ENCODE measurements around the gene GRB2. TPM values are rescaled to one million over a fixed set of nuclear protein-coding genes. Genes with fewer than 3 reads are reported as not detected.

Gene GRB2
- total RNA-seq, 4 donors from 2014 or later, result 64.8 to 120 (median 98.3) TPM

- Histone ChIP-seq H3K9me3 (no peaks in the 10 kb centered on the region), H3K36me3 (peaks cover 0 to 18% (median 0%) of the 10 kb centered on the region in 3 donors), H3K4me3 (peak overlapping the region; percentile 84 to 98 (median 94)), H3K27ac (peak overlapping the region; percentile 88 to 99 (median 96)), H3K27me3 (no peaks in the 10 kb centered on the region), H3K4me1 (peaks cover 0 to 27% (median 9%) of the 10 kb centered on the region in 4 donors)
- peak; percentile 66 to 81 (median 78) for DNase-seq
- TF ChIP-seq POLR2A (IDR thresholded peaks at IDR 0.05), result no peak
- TF ChIP-seq, protein P1, sequence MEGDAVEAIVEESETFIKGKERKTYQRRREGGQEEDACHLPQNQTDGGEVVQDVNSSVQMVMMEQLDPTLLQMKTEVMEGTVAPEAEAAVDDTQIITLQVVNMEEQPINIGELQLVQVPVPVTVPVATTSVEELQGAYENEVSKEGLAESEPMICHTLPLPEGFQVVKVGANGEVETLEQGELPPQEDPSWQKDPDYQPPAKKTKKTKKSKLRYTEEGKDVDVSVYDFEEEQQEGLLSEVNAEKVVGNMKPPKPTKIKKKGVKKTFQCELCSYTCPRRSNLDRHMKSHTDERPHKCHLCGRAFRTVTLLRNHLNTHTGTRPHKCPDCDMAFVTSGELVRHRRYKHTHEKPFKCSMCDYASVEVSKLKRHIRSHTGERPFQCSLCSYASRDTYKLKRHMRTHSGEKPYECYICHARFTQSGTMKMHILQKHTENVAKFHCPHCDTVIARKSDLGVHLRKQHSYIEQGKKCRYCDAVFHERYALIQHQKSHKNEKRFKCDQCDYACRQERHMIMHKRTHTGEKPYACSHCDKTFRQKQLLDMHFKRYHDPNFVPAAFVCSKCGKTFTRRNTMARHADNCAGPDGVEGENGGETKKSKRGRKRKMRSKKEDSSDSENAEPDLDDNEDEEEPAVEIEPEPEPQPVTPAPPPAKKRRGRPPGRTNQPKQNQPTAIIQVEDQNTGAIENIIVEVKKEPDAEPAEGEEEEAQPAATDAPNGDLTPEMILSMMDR (IDR thresholded peaks at IDR 0.05), result peak in 4 of 6 experiments; percentile 3 to 37 (median 22)
These were observed 135.1 kb downstream of the GRB2 start for GRCh38 chr17:75270218-75270965.

GRCh38 chr17:75269844-75270217 lies 135.6 kb downstream of the GRB2 start:
- Histone ChIP-seq H3K9me3 (no peaks in the 10 kb centered on the region), H3K4me1 (peaks cover 0 to 27% (median 9%) of the 10 kb centered on the region in 4 donors), H3K27me3 (no peaks in the 10 kb centered on the region), H3K27ac (peak overlapping the region; percentile 88 to 99 (median 96)), H3K36me3 (peaks cover 0 to 22% (median 0%) of the 10 kb centered on the region in 3 donors), H3K4me3 (peak overlapping the region; percentile 84 to 98 (median 94))
- TF ChIP-seq POLR2A (IDR thresholded peaks at IDR 0.05), result no peak
- TF ChIP-seq, protein P1 (IDR thresholded peaks at IDR 0.05), result no peak
- DNase-seq, result no peak

Small RNA genes within 50 kb of the gene (small RNA-seq; reads per million reads assigned to genes)
- gene MIR3678 (0 reads per million in 2 donors), gene RF00019 (0 reads per million in 2 donors), gene RNU6-938P (0 reads per million in 2 donors)

Other genes starting within 250 kb of the GRB2 start
- 10 to 100 TPM; 22.5 to 52.8 (median 37.4) TPM for gene SUMO2, start 222.7 kb downstream of the GRB2 start, total RNA-seq
- gene NUP85, start 200.0 kb downstream of the GRB2 start, total RNA-seq, result 10 to 100 TPM; 34.0 to 52.8 (median 36.7) TPM
- 100 to 1,000 TPM in 1 of 4 donors, 10 to 100 TPM in 3; 34.0 to 153 (median 77.0) TPM for gene GGA3, start 144.1 kb downstream of the GRB2 start, total RNA-seq
- 10 to 100 TPM; 23.9 to 53.6 (median 45.3) TPM for gene MRPS7, start 143.8 kb downstream of the GRB2 start, total RNA-seq
- gene MIF4GD, start 134.4 kb downstream of the GRB2 start, total RNA-seq, result 10 to 100 TPM; 14.5 to 35.5 (median 18.9) TPM
- gene SLC25A19, start 116.2 kb downstream of the GRB2 start, total RNA-seq, result 10 to 100 TPM in 3 of 4 donors, 1 to 10 TPM in 1; 8.2 to 24.8 (median 17.0) TPM
- 100 to 1,000 TPM; 114 to 340 (median 178) TPM for gene TMEM94, start 51.0 kb upstream of the GRB2 start, total RNA-seq
- 10 to 100 TPM; 12.4 to 24.0 (median 17.3) TPM for gene CASKIN2, start 109.9 kb upstream of the GRB2 start, total RNA-seq
- 10 to 100 TPM; 47.9 to 89.5 (median 80.0) TPM for gene TSEN54, start 110.8 kb upstream of the GRB2 start, total RNA-seq
- 100 to 1,000 TPM; 221 to 563 (median 300) TPM for gene LLGL2, start 120.0 kb upstream of the GRB2 start, total RNA-seq
- gene MYO15B, start 182.1 kb upstream of the GRB2 start, total RNA-seq, result 1,000 to 10,000 TPM in 3 of 4 donors, 100 to 1,000 TPM in 1; 552 to 2,671 (median 1,951) TPM
- 100 to 1,000 TPM in 1 of 4 donors, 10 to 100 TPM in 2, not detected in 1; 68.8 to 161 (median 97.1) TPM for gene SMIM5, start 227.8 kb upstream of the GRB2 start, total RNA-seq

Data from Peyer's patch (tissue), 4 donors.